GM23338 (cell line): ENCODE measurements around the gene SLC5A2. TPM values are rescaled to one million over a fixed set of nuclear protein-coding genes. Genes with fewer than 3 reads are reported as not detected.

Experiments used
- ATAC-seq: fragments of 200-7000 bp; cut with Tn5 transposase; 3 replicates; pipeline ENCODE4 v1.9.1; 2020
- DNase-seq: peaks from one replicate; pipeline ENCODE4 v3.0.0-alpha.2; 2015; ENCODE audit warnings: low spot score
- H2AFZ ChIP-seq: fragments of 200-600 bp; sonication (generic); 2 replicates; pipeline ENCODE4 v1.8.0; 2016; ENCODE audit warnings: antibody characterized with exemption, mild to moderate bottlenecking, moderate library complexity
- H3F3A ChIP-seq: fragments of 200-600 bp; sonication (generic); replicated peaks from 2 replicates; pipeline ENCODE4 v1.8.0; 2017; ENCODE audit warnings: antibody characterized with exemption, mixed run types, low read depth
- H3K27ac ChIP-seq: fragments of 200-600 bp; sonication (generic); 2 replicates; pipeline ENCODE4 v1.6.1; 2016; ENCODE audit warnings: low read depth
- H3K27me3 ChIP-seq: fragments of 200-600 bp; sonication (generic); 2 replicates; pipeline ENCODE4 v1.8.0; 2016; ENCODE audit warnings: mild to moderate bottlenecking, mixed run types, moderate library complexity; ENCODE audit not compliant: insufficient read depth
- H3K36me3 ChIP-seq: fragments of 200-600 bp; sonication (generic); 2 replicates; pipeline ENCODE4 v1.8.0; 2016; ENCODE audit warnings: mild to moderate bottlenecking; ENCODE audit not compliant: insufficient read depth
- H3K4me1 ChIP-seq: fragments of 200-600 bp; sonication (generic); 2 replicates; pipeline ENCODE4 v1.8.0; 2016; ENCODE audit warnings: mild to moderate bottlenecking, moderate library complexity; ENCODE audit not compliant: insufficient read depth
- H3K4me2 ChIP-seq: fragments of 200-600 bp; sonication (generic); 2 replicates; pipeline ENCODE4 v1.7.1; 2017; ENCODE audit warnings: mixed run types
- H3K4me3 ChIP-seq: fragments of 200-600 bp; sonication (generic); 2 replicates; pipeline ENCODE4 v1.6.1; 2016; ENCODE audit warnings: mixed run types
- H3K79me2 ChIP-seq: fragments of 200-600 bp; sonication (generic); replicated peaks from 2 replicates; pipeline ENCODE4 v1.8.0; 2017; ENCODE audit warnings: mild to moderate bottlenecking; ENCODE audit not compliant: insufficient read depth
- H3K9me2 ChIP-seq: fragments of 200-600 bp; sonication (generic); 2 replicates; pipeline ENCODE4 v1.8.0; 2017; ENCODE audit not compliant: insufficient read depth
- H4K20me1 ChIP-seq: fragments of 200-600 bp; sonication (generic); replicated peaks from 2 replicates; pipeline ENCODE4 v1.8.0; 2017; ENCODE audit warnings: mild to moderate bottlenecking; ENCODE audit not compliant: insufficient read depth
- H3K27ac Mint-ChIP-seq: 2 replicates; pipeline ENCODE4 v1.8.0; 2020; ENCODE audit warnings: inconsistent platforms, mild to moderate bottlenecking, moderate library complexity, mixed read lengths
- H3K27me3 Mint-ChIP-seq: 3 replicates; pipeline ENCODE4 v1.8.0; 2022; ENCODE audit warnings: low read depth, mild to moderate bottlenecking, moderate library complexity, mixed read lengths, inconsistent platforms; ENCODE audit not compliant: insufficient read depth, poor library complexity
- H3K36me3 Mint-ChIP-seq: 3 replicates; pipeline ENCODE4 v1.8.0; 2021; ENCODE audit warnings: low read depth, mild to moderate bottlenecking, inconsistent platforms, moderate library complexity, mixed read lengths
- H3K4me1 Mint-ChIP-seq: 3 replicates; pipeline ENCODE4 v1.8.0; 2020; ENCODE audit warnings: mild to moderate bottlenecking, inconsistent platforms, mixed read lengths
- H3K4me3 Mint-ChIP-seq: 3 replicates; pipeline ENCODE4 v1.8.0; 2021; ENCODE audit warnings: moderate library complexity, mild to moderate bottlenecking, inconsistent platforms, mixed read lengths
- H3K9me3 Mint-ChIP-seq: 3 replicates; pipeline ENCODE4 v1.8.0; 2020; ENCODE audit warnings: moderate library complexity, mild to moderate bottlenecking, inconsistent platforms, mixed read lengths
- CREB1 ChIP-seq: fragments of 250-450 bp; sonication (Bioruptor Pico); IDR thresholded peaks from 2 replicates; pipeline ENCODE4 v1.5.0; 2020; ENCODE audit warnings: low read depth, mild to moderate bottlenecking, moderate library complexity
- EZH2 ChIP-seq: fragments of 200-600 bp; sonication (generic); IDR thresholded peaks from one replicate; pipeline ENCODE4 v1.8.0; 2017; ENCODE audit warnings: antibody characterized with exemption, mild to moderate bottlenecking, low read depth; ENCODE audit not compliant: unreplicated experiment
- EZH2phosphoT487 ChIP-seq: fragments of 200-600 bp; sonication (generic); IDR thresholded peaks from one replicate; pipeline ENCODE4 v1.8.1; 2018; ENCODE audit warnings: antibody characterized with exemption; ENCODE audit not compliant: unreplicated experiment
- JUNB ChIP-seq: IDR thresholded peaks from one replicate; pipeline ENCODE4 v1.6.1; 2016; ENCODE audit warnings: antibody characterized with exemption; ENCODE audit not compliant: unreplicated experiment
- NANOG ChIP-seq: IDR thresholded peaks from 2 replicates; pipeline ENCODE4 v1.6.1; 2016; ENCODE audit warnings: antibody characterized with exemption, borderline replicate concordance
- POLR2AphosphoS5 ChIP-seq: IDR thresholded peaks from 2 replicates; pipeline ENCODE4 v1.6.1; 2016; ENCODE audit warnings: antibody characterized with exemption, low read depth
- STAT1 ChIP-seq: IDR thresholded peaks from one replicate; pipeline ENCODE4 v1.6.1; 2016; ENCODE audit warnings: antibody characterized with exemption; ENCODE audit not compliant: unreplicated experiment
- ZNF114 ChIP-seq: fragments of 250-450 bp; sonication (Bioruptor Pico); IDR thresholded peaks from 2 replicates; pipeline ENCODE4 v1.5.0; 2020; ENCODE audit warnings: mild to moderate bottlenecking, moderate library complexity
- ZNF331 ChIP-seq: fragments of 250-450 bp; sonication (Bioruptor Pico); IDR thresholded peaks from 2 replicates; pipeline ENCODE4 v1.5.0; 2020; ENCODE audit warnings: low read depth, mild to moderate bottlenecking, moderate library complexity
- ZNF462 ChIP-seq: fragments of 250-450 bp; sonication (Bioruptor Pico); IDR thresholded peaks from 2 replicates; pipeline ENCODE4 v1.5.0; 2020; ENCODE audit warnings: mild to moderate bottlenecking, moderate library complexity
- polyA plus RNA-seq: library from polyadenylated mRNA; unstranded; fragments of >200 nt; fragmentation: Nextera tagmentation; extraction: Ambion mirVana; gene quantifications from 2 replicates; pipeline ENCODE4 v1.2.1, GENCODE V29; 2016
- total RNA-seq: library from RNA; depleted of rRNA; stranded (reverse); fragments of >200 nt; shearing (Covaris generic); gene quantifications from 2 replicates; pipeline ENCODE4 v1.2.3, GENCODE V29; 2014
- TF ChIP-seq, protein P1 (sequence below): IDR thresholded peaks from 2 replicates; pipeline ENCODE4 v1.6.1; 2016; ENCODE audit warnings: antibody characterized with exemption
- TF ChIP-seq, protein P2 (sequence below): IDR thresholded peaks from one replicate; pipeline ENCODE4 v1.6.1; 2018; ENCODE audit warnings: antibody characterized with exemption; ENCODE audit not compliant: unreplicated experiment
- TF ChIP-seq, protein P3 (sequence below), 2 experiments: fragments of 200-600 bp in 1 of 2; sonication (generic) in 1 of 2; conservative IDR thresholded peaks; 2 replicates each; pipeline versions ENCODE4 v1.5.1 to v1.6.1; 2016 to 2017; ENCODE audit warnings: antibody characterized with exemption in 2 of 2, low read depth in 2 of 2, mild to moderate bottlenecking in 2 of 2, moderate library complexity in 1 of 2

Gene SLC5A2
- total and polyA plus RNA-seq, 2 experiments from 2014 or later, result 0.76 to 3.6 TPM

DNA sequence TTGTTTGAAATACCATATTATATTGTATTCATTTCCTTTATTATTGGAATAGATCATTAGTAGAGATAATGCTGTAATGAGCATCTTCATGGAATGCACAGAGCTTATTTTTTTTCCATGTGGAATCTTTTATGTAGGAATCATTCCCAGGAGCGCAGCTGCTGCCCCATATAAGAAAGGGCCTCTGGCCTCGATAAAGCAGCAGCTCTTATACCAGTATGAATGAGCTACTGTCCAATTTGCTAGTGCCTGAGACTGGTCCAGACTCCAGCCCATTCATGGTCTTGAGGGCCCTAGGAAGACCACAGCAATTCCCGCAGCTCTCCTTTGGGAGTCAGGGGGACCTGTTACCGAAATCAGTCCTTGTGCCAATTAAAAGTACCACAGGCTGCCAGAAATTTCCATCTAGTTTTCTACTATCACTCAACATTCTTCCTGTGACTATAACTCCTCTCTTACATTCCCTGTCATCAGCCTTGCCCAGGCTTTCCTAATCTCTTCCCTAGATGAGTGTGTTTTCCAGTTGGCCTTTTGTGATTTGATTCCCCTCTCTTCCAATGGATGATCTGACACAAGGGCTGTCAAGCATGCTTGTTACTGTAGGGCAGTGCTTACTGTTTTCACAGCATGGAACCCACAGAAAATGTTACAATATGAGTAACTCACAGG, 42.3 kb upstream of the SLC5A2 start:
- DNase-seq (no peak), ATAC-seq (no peak)
- no peak overlapping the region for H2AFZ ChIP-seq
- H3K4me1 ChIP-seq, result no peaks in the 10 kb centered on the region
- H3K4me3 ChIP-seq, result no peak overlapping the region
- no peaks in the 10 kb centered on the region for H3K9me2 ChIP-seq
- Mint-ChIP-seq H3K27me3 (peaks cover 2% of the 10 kb centered on the region), H3K36me3 (no peaks in the 10 kb centered on the region), H3K27ac (no peak overlapping the region), H3K9me3 (no peaks in the 10 kb centered on the region; the same call in 2 of the 3 replicates), H3K4me1 (peaks cover 4% of the 10 kb centered on the region), H3K4me3 (no peak overlapping the region)
- no peak overlapping the region for H3K27ac ChIP-seq
- H3K4me2 ChIP-seq, result no peak overlapping the region
- H3K27me3 ChIP-seq, result peaks cover 6% of the 10 kb centered on the region; the same call in 1 of the 2 replicates
- no peaks in the 10 kb centered on the region for H3F3A ChIP-seq
- no peaks in the 10 kb centered on the region for H3K79me2 ChIP-seq
- no peaks in the 10 kb centered on the region for H4K20me1 ChIP-seq
- TF ChIP-seq ZNF462 (CRISPR knock-in tag) (no peak), JUNB (no peak), EZH2phosphoT487 (no peak), EZH2 (no peak), ZNF114 (no peak), POLR2AphosphoS5 (no peak), STAT1 (no peak), NANOG (no peak), ZNF331 (CRISPR knock-in tag) (no peak), CREB1 (CRISPR knock-in tag) (no peak)
- TF ChIP-seq, protein P1, sequence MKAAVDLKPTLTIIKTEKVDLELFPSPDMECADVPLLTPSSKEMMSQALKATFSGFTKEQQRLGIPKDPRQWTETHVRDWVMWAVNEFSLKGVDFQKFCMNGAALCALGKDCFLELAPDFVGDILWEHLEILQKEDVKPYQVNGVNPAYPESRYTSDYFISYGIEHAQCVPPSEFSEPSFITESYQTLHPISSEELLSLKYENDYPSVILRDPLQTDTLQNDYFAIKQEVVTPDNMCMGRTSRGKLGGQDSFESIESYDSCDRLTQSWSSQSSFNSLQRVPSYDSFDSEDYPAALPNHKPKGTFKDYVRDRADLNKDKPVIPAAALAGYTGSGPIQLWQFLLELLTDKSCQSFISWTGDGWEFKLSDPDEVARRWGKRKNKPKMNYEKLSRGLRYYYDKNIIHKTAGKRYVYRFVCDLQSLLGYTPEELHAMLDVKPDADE, result no peak
- TF ChIP-seq, protein P2, sequence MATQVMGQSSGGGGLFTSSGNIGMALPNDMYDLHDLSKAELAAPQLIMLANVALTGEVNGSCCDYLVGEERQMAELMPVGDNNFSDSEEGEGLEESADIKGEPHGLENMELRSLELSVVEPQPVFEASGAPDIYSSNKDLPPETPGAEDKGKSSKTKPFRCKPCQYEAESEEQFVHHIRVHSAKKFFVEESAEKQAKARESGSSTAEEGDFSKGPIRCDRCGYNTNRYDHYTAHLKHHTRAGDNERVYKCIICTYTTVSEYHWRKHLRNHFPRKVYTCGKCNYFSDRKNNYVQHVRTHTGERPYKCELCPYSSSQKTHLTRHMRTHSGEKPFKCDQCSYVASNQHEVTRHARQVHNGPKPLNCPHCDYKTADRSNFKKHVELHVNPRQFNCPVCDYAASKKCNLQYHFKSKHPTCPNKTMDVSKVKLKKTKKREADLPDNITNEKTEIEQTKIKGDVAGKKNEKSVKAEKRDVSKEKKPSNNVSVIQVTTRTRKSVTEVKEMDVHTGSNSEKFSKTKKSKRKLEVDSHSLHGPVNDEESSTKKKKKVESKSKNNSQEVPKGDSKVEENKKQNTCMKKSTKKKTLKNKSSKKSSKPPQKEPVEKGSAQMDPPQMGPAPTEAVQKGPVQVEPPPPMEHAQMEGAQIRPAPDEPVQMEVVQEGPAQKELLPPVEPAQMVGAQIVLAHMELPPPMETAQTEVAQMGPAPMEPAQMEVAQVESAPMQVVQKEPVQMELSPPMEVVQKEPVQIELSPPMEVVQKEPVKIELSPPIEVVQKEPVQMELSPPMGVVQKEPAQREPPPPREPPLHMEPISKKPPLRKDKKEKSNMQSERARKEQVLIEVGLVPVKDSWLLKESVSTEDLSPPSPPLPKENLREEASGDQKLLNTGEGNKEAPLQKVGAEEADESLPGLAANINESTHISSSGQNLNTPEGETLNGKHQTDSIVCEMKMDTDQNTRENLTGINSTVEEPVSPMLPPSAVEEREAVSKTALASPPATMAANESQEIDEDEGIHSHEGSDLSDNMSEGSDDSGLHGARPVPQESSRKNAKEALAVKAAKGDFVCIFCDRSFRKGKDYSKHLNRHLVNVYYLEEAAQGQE, result no peak
- TF ChIP-seq, protein P3, sequence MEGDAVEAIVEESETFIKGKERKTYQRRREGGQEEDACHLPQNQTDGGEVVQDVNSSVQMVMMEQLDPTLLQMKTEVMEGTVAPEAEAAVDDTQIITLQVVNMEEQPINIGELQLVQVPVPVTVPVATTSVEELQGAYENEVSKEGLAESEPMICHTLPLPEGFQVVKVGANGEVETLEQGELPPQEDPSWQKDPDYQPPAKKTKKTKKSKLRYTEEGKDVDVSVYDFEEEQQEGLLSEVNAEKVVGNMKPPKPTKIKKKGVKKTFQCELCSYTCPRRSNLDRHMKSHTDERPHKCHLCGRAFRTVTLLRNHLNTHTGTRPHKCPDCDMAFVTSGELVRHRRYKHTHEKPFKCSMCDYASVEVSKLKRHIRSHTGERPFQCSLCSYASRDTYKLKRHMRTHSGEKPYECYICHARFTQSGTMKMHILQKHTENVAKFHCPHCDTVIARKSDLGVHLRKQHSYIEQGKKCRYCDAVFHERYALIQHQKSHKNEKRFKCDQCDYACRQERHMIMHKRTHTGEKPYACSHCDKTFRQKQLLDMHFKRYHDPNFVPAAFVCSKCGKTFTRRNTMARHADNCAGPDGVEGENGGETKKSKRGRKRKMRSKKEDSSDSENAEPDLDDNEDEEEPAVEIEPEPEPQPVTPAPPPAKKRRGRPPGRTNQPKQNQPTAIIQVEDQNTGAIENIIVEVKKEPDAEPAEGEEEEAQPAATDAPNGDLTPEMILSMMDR (conservative IDR thresholded peaks at IDR 0.05; ENCODE audit: low read depth in 2 of 2), result no peak
- H3K36me3 ChIP-seq, result no peaks in the 10 kb centered on the region
